Measurements from ENCODE around the gene GLRA3.

DNA sequence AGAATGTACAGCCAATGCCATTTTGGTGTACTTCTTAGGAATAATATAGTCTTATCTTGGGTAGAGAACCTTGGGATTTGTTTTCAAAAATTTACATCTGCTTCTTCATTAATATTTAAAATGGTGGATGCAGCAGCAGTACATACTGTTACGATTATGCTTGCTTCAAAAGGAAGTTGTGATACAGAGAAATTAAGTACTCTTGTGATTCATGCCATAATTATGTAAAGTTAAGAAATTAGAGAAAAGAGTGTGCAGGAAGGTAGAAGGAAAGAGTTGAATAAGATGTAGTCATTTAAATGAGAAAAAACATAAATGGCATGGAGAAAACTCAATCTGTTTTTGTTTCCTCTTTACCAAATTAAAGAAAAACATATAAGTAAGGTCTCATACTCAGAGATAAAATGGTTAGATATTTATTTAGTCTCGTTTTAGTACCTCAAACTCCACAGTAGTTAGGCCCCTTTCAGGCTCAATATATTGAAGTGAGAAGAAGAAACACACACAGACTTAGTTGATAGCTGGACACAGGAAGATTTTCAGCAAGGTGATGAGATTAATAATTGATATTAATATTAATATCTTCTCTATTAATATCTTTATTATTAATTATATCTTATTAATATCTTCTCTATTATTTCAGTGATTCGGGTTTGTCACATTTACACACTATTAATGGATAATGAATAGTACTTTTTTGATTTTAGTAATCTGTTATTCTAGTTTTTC is 236.6 kb downstream of the GLRA3 start:
- TF ChIP-seq POLR2A (IDR thresholded peaks at IDR 0.05; ENCODE audit: low read depth, low read length) (no peak), CTCF (IDR thresholded peaks at IDR 0.05; ENCODE audit: extremely low read depth in 1 of 2, insufficient read depth in 1 of 2, low read depth in 1 of 2, low read length in 2 of 2) (no peak), EZH2 (IDR thresholded peaks at IDR 0.05; ENCODE audit: borderline replicate concordance, low read depth, low read length, severe bottlenecking) (no peak), POLR2AphosphoS5 (IDR thresholded peaks at IDR 0.05; ENCODE audit: insufficient read depth, low read depth, low read length) (no peak), GATA2 (IDR thresholded peaks at IDR 0.05; ENCODE audit: insufficient read depth, insufficient read length, low read depth, low read length) (no peak), MYC (IDR thresholded peaks at IDR 0.05; ENCODE audit: low read depth, low read length) (no peak)
- TF ChIP-seq, protein P1, sequence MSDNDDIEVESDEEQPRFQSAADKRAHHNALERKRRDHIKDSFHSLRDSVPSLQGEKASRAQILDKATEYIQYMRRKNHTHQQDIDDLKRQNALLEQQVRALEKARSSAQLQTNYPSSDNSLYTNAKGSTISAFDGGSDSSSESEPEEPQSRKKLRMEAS (IDR thresholded peaks at IDR 0.05; ENCODE audit: insufficient read depth, insufficient read length): no peak
